HG02642 (cell line): ENCODE measurements around the gene SLCO4A1.

Experiments used
- ATAC-seq: cut with Tn5 transposase; IDR thresholded peaks from one replicate; pipeline ENCODE4 v1.9.1; 2021; ENCODE audit warnings: mild to moderate bottlenecking; ENCODE audit not compliant: unreplicated experiment, poor library complexity

SLCO4A1 gene

GRCh38 chr20:62660768-62661167 lies 18.5 kb downstream of the SLCO4A1 start:
- ATAC-seq: no peak

- ATAC-seq: no peak
These were observed 19.3 kb downstream of the SLCO4A1 start for GRCh38 chr20:62661647-62662046.

DNA sequence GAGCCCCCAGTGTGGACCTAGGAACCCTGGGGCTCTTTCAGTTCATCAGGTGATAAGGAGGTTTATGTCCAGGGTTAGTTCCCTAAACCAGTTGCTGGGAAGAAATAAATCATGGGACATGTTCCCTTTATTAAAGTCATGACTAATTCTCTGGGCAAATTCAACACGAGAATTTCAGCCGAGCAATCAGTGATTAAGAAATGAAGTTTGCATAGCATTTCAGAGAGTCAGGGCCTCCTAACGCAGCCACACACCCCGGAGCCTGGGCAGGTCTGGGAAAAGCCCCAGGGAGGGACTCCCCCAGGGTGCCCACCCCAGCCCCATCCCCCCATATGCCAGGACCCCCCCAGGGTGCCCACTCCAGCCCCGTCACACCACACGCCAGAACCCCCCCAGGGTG lies 20.1 kb downstream of the SLCO4A1 start:
- no peak for ATAC-seq

- no peak for ATAC-seq
These were observed 21.1 kb downstream of the SLCO4A1 start for GRCh38 chr20:62663145-62664018.

- no peak for ATAC-seq
These were observed 22.0 kb downstream of the SLCO4A1 start for GRCh38 chr20:62664019-62664971.

- no peak for ATAC-seq
These were observed 23.0 kb downstream of the SLCO4A1 start for GRCh38 chr20:62665153-62665754.

GRCh38 chr20:62665826-62666735 lies 23.8 kb downstream of the SLCO4A1 start:
- ATAC-seq: no peak

DNA sequence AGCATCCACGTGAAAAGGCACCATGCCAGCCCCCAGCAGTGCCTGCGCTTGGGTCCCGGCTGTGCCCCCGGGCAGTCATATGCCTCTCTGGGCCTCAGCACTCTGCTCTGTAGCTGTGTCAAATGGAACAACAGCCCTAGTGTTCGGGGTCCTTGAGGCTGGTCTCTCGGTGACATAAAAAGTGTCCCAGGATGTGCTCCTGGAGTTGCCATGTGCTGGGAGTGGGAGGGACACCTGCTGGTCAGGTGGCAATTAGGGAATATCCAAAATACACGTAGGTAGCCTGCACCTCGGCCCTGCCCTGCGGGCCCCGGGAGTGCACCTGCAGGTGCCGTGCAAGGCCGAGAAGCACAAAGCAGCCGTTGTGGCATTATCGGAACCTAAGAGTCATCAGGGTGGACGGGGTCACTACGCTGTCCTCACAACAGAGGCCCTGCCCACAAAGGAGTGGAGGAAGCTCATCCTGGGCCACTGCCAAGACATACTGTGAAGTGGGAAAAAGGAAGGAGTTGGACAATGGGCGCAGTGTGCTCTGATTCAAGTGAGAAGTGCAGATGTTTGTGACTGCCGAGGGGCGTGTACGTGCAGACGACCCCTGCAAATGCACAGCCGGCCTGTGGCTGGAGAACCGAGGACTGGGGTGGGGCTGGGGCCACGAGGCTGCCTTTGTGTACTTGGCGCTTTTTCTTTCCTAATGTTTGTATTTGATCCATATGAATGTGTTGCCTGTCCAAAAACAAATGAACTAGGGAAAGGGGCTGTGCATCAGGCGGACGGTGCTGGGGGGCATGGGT lies 24.6 kb downstream of the SLCO4A1 start:
- no peak for ATAC-seq

- no peak for ATAC-seq
These were observed 25.5 kb downstream of the SLCO4A1 start for GRCh38 chr20:62667530-62668440.

GRCh38 chr20:62668441-62669027 lies 26.2 kb downstream of the SLCO4A1 start:
- no peak for ATAC-seq

DNA sequence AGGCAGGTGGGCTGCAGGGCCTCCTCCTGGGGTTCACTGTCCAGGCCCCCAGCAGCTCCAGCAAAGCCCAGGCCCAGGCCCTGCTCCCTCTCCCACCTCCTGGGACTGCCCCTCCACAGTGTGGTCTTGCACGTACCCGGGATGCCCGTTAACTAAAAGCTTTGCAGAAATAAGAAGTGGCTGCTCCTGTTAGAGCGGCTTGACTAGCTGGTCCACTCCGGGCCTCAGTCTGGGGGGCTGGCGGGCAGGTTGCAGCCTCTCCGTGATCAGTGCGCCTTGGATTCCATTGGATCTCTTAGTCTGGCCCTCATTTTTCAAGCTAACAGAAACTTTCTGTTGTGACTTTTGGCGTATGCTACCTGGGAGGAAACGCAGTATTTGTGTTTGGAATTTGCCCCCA lies 26.9 kb downstream of the SLCO4A1 start:
- ATAC-seq: no peak

DNA sequence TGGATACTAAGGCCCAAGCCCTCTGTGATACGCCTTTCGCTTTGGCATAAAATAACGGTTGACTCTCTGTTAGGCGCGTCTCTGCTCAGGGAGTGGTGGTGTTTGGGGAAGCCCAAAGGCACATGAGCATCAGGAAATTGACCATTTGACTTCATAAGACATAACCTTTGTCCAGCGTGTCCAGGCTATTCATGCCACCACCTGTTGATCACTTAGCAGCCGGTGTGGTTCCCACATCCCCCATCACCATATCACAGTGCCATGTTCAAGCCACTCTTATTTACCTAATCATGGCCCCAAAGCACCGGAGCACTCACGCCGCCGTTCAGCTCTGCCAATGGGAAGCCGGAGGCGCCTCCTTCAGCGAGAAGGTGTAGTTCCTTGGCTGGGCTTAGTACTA lies 27.9 kb downstream of the SLCO4A1 start:
- ATAC-seq: no peak

DNA sequence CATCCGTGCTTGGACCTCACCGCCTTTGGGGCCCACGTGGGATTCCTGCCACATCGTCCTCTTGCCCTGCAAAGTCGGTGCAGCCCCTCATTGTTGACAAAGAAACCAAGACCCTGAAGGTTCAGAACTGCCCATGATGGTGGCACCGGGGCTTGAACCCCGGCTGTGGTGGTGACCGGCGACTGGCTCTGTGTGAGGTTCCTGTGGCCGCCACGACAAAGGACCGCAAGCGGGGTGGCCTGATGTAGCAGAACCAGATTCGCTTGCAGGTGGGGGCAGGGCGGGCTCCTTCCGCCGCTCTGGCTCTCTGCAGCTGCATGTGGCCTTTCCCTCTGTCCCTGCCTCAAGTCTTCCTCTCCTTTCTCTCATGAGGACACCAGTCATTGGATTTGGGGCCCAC lies 28.7 kb downstream of the SLCO4A1 start:
- no peak for ATAC-seq

DNA sequence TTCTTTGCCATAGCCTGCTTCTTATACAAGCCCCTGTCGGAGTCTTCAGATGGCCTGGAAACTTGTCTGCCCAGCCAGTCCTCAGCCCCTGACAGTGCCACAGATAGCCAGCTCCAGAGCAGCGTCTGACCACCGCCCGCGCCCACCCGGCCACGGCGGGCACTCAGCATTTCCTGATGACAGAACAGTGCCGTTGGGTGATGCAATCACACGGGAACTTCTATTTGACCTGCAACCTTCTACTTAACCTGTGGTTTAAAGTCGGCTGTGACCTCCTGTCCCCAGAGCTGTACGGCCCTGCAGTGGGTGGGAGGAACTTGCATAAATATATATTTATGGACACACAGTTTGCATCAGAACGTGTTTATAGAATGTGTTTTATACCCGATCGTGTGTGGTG lies 29.5 kb downstream of the SLCO4A1 start:
- ATAC-seq: no peak

DNA sequence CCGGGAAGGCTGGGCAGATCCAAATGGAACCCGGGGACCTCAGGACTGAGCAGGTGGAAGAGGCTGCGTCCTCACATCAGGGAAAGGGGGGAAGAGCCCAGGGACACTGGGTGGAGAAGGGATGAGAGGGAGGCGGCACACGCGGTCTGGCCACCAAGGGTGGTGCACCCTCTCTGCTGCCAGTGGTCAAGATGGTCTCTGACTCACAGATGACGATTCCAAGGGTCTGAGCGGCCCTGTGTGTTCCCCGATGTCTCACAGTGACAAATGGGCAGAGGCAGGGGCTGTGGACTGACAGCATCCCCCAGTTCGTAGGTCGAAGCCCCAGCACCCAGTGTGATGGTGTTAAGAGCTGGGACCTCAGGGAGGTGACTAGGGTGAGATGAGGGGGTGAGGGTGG lies 32.1 kb downstream of the SLCO4A1 start:
- no peak for ATAC-seq

DNA sequence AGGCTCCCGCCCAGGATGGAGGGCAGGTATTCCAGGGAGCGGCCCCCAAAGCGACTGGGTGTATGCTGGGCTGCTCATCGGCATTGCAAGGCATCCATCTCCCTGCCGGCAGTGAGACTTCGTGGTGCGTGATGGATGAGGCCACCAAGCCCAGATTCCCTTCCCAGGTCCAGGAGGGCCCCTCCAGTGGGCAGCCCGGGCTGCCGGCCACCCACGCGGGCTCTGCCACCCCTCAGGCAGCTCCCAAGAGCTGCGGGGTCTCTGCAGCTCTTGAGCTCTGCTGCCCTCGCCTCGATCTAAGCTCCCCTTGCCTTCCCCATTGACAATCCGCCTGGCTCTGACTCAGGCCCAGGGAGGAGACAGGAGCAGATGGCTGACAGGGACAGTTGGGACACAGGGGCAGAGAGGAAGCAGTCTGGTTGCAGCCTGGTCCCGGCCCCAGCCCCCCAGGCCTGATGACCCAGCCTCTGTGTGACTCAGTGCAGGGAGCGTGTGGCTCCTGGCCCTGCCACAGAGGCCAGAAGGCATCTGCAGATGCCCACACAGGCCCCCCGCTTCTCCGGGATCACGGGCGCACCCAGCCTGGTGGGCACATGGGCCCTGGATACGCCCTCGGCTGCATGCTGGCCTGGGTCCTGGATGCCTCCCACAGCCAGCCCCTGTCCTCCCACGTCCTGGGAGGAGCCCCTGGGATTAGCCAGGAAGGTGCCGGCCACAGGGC lies 33.0 kb downstream of the SLCO4A1 start:
- ATAC-seq: no peak

- ATAC-seq: no peak
These were observed 33.6 kb downstream of the SLCO4A1 start for GRCh38 chr20:62675877-62676260.
